ENCODE results near the gene OXT. TPM values are rescaled to one million over a fixed set of nuclear protein-coding genes. Genes with fewer than 3 reads are reported as not detected.
A peak's percentile ranks its signal among the peaks of the same experiment; 100 is the strongest.
"Not testable (repeated sequence)": the region's sequence is repeated elsewhere in the genome, so short reads cannot be mapped to it uniquely, and the experiment has no call there.

OXT gene
- polyA plus RNA-seq, 1 donor, result 5.2 TPM

DNA sequence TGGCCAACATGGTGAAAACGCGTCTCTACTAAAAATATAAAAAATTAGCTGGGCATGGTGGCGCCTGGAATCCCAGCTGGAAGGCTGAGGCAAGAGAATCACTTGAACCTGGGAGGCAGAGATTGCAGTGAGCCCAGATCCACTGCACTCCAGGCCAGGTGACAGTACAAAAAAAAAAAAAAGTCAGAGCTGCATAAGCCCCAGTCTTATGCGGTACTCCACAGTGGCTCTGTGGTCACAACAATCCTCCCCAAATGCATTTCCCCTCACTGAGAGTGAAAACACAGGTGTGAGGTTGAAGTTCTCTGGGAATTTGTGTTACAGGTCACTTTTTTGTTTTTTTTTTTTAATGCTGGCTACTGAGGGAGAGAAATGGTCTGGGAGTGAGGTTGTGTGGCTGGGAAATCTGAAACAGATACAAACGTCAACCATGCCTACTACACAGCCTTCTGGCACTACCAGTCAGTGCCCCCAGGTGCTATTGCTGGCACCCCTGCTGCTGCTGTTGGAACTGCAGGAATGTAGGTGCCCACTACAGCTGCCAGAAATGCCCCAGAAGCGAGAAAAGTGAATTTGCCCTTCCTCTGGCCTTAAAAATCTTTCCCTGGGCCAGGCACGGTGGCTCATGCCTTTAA is 19.9 kb upstream of the OXT start:
- Histone ChIP-seq H3K4me1 (ENCODE audit: control insufficient read depth, insufficient read depth, low read length) (peaks cover 9% of the 10 kb centered on the region), H3K9me3 (ENCODE audit: control insufficient read depth, low read depth, low read length) (no peaks in the 10 kb centered on the region), H3K36me3 (ENCODE audit: control insufficient read depth, insufficient read depth, low read length) (peaks cover 29% of the 10 kb centered on the region), H3K27ac (ENCODE audit: low read length) (no peak overlapping the region), H3K4me3 (ENCODE audit: low read length) (no peak overlapping the region), H3K27me3 (ENCODE audit: control insufficient read depth, insufficient read depth, low read length) (no peaks in the 10 kb centered on the region)
- no peak for DNase-seq
- WGBS (ENCODE audit: insufficient coverage, low lambda C conversion rate), result no CpG with 5 or more reads among the region's 7 CpGs

DNA sequence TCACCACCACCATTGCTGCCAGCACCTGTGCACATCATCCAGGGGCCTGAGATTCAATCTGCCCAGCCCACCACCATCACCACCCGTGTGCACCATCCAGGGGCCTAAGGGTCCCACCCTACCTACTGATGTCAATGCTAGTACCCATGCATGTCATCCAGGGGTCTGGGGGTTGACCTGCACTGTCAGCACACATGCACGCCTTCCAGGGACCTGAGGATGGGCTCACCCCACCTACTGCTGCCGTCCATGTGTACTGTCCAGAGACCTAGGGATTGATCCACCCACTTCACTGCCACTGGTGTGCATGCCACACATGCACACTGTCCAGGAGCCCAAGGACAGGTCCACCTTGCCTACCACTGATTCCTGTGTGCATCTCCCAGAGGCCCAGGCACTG is 11.9 kb upstream of the OXT start:
- Histone ChIP-seq H3K9me3 (ENCODE audit: control insufficient read depth, low read depth, low read length) (no peaks in the 10 kb centered on the region), H3K36me3 (ENCODE audit: control insufficient read depth, insufficient read depth, low read length) (no peaks in the 10 kb centered on the region), H3K27me3 (ENCODE audit: control insufficient read depth, insufficient read depth, low read length) (no peaks in the 10 kb centered on the region), H3K4me1 (ENCODE audit: control insufficient read depth, insufficient read depth, low read length) (no peaks in the 10 kb centered on the region), H3K4me3 (ENCODE audit: low read length) (no peak overlapping the region), H3K27ac (ENCODE audit: low read length) (no peak overlapping the region)
- DNase-seq, result no peak
- no CpG with 5 or more reads among the region's 3 CpGs for WGBS (ENCODE audit: insufficient coverage, low lambda C conversion rate)

DNA sequence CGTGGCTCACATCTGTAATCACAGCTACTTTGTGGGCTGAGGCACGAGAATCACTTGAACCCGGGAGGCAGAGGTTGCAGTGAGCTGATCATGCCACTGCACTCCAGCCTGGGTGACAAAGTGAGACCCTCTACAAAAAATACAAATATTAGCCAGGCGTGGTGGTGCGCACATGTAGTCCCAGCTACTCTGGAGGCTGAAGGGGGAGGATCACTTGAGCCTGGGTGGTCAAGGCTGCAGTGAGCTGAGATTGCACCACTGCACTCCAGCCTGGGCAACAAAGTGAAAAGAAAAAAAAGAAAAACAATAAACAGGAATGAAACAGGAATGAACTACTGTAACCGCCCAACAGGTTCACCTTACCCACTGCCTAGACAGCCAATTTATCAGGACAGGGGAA is 7.3 kb upstream of the OXT start:
- not testable (repeated sequence) for DNase-seq; H3K4me3 ChIP-seq (ENCODE audit: low read length)
- no CpG with 5 or more reads among the region's 6 CpGs for WGBS (ENCODE audit: insufficient coverage, low lambda C conversion rate)

DNA sequence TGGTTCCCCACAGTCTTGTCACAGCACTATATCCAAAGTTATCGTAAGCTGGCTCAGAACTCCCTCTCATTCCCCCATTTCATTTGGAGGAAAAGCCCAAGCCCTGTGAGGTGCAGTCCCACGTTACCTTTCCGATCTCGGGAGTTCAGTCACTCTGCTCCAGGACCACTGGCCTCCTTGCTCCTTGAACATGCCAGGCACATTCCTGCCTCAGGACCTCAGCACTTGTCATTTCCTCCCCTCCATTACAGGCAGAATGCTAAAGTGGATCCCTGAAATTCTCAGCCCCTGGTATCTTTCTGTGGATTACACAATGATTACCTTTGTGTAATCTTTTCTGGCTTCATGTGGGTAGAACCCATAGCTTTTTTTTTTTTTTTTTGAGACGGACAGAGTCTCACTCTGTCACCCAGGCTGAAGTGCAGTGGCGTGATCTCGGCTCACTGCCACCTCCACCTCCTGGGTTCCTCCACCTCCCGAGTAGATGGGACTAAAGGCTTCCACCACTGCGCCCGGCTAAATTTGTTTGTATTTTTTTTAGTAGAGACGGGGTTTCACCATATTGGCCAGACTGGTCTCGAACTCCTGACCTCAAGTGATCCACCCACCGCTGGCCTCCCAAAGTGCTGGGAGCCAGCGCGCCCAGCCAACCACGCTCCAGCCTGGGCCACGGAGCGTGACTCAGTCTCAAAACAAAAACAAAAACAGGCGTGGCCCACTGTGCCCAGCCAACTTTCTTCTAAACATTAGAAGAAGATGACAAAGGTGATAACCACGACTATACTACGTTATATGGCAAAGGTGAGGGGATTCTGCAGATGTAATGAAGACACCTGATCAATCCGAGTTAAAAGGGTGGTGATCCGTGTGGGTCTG is 4.0 kb upstream of the OXT start:
- Histone ChIP-seq H3K27me3 (ENCODE audit: control insufficient read depth, insufficient read depth, low read length) (peaks cover 10% of the 10 kb centered on the region), H3K4me1 (ENCODE audit: control insufficient read depth, insufficient read depth, low read length) (peaks cover 7% of the 10 kb centered on the region), H3K9me3 (ENCODE audit: control insufficient read depth, low read depth, low read length) (peaks cover under 1% of the 10 kb centered on the region), H3K27ac (ENCODE audit: low read length) (no peak overlapping the region), H3K36me3 (ENCODE audit: control insufficient read depth, insufficient read depth, low read length) (no peaks in the 10 kb centered on the region), H3K4me3 (ENCODE audit: low read length) (no peak overlapping the region)
- WGBS (ENCODE audit: insufficient coverage, low lambda C conversion rate), result 79% methylated on average over 4 of the region's 23 CpGs
- no peak for DNase-seq

More for the DNA sequence above, 7.3 kb upstream of the OXT start:
- H3K4me1 ChIP-seq (ENCODE audit: control insufficient read depth, insufficient read depth, low read length); H3K27ac ChIP-seq (ENCODE audit: low read length); H3K36me3 ChIP-seq (ENCODE audit: control insufficient read depth, insufficient read depth, low read length); H3K27me3 ChIP-seq (ENCODE audit: control insufficient read depth, insufficient read depth, low read length); H3K9me3 ChIP-seq (ENCODE audit: control insufficient read depth, low read depth, low read length): not testable (repeated sequence)

DNA sequence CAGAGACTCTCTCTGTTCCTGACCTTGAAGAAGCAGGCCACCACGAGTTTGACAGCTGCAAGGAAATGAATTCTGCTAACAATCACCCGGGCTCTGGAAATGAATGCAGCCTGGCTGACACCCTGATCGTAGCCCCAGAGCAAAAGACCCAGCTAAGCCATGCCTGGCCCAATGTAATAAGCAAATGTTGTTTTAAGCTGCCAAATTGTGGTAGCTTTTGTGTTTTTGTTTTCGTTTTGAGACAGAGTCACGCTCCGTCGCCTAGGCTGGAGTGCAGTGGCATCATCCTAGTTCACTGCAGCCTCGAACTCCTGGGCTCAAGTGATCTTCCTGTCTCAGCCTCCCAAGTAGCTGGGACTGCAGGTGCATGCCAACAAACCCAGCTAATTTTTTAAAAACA is 3.3 kb upstream of the OXT start:
- Histone ChIP-seq H3K36me3 (ENCODE audit: control insufficient read depth, insufficient read depth, low read length) (no peaks in the 10 kb centered on the region), H3K27me3 (ENCODE audit: control insufficient read depth, insufficient read depth, low read length) (peaks cover 15% of the 10 kb centered on the region), H3K9me3 (ENCODE audit: control insufficient read depth, low read depth, low read length) (peaks cover 5% of the 10 kb centered on the region), H3K27ac (ENCODE audit: low read length) (no peak overlapping the region), H3K4me3 (ENCODE audit: low read length) (no peak overlapping the region), H3K4me1 (ENCODE audit: control insufficient read depth, insufficient read depth, low read length) (peaks cover 11% of the 10 kb centered on the region)
- no CpG with 5 or more reads among the region's 8 CpGs for WGBS (ENCODE audit: insufficient coverage, low lambda C conversion rate)
- no peak for DNase-seq

DNA sequence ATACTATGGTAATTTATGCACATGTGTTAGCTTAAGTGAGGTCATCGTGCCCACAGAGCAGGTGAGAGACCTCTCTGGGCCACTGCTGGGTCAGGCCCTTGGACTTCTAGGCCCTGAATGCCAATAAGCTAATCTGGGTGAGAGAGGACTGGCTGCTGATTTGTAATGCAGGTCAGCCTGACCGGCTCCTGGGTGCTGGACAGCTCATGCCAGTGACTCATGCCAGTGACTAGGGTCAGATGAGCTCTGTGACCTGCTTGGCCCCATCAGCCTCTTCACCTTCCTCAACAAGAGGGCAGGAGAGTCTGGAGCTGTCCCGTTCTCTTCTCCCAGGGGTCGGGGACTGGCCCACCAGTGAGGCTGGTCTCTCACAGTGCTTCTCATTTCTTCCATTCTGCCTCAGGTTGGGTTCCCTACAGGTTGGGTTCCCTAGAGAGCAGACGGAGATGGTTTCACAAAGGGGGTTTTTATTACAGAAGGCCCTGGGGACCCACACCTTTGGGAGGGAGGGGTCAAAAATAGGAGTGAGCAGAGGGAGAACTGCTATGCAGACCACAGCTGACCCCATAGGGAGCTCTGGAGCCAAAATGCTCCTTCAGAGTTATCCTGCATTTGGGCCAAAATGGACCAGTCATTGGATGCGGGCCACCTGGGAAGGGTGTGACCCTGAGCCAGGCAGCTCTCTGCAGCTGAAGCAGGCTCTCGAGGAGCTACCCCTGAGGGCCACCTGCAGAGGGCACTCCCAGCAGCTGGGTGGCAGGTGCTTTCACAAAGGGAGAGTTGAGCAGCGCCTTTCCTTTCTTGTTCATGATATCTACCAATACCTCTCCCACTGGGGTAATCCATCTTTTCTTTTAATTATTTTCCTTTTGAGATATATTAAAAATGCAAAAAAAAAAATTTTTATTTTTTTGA is 2.2 kb upstream of the OXT start:
- Histone ChIP-seq H3K27me3 (ENCODE audit: control insufficient read depth, insufficient read depth, low read length) (peaks cover 15% of the 10 kb centered on the region), H3K9me3 (ENCODE audit: control insufficient read depth, low read depth, low read length) (peaks cover 5% of the 10 kb centered on the region), H3K36me3 (ENCODE audit: control insufficient read depth, insufficient read depth, low read length) (no peaks in the 10 kb centered on the region), H3K4me1 (ENCODE audit: control insufficient read depth, insufficient read depth, low read length) (peaks cover 11% of the 10 kb centered on the region), H3K4me3 (ENCODE audit: low read length) (no peak overlapping the region), H3K27ac (ENCODE audit: low read length) (no peak overlapping the region)
- DNase-seq, result no peak
- 83% methylated on average over 1 of the region's 8 CpGs for WGBS (ENCODE audit: insufficient coverage, low lambda C conversion rate)

DNA sequence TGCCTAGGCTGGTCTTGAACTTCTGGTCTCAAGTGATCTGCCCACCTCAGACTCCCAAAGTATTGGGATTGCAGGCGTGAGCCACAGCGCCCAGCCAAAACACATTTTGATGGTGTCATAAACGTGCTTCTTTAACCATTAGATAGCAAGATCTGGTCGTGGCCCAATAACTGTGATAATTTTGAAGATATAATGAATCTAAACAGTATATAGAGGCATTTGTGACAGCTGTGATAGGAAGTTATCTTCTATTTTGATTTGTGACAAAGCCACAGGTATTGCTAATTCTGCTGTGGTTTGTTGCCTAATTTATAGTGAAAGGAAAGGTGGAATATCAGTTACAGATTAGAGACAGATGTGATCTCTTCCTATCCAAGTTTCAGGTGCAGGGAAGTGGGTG is 695 bp upstream of the OXT start:
- H3K27me3 ChIP-seq (ENCODE audit: control insufficient read depth, insufficient read depth, low read length), result peaks cover 15% of the 10 kb centered on the region
- H3K36me3 ChIP-seq (ENCODE audit: control insufficient read depth, insufficient read depth, low read length), result no peaks in the 10 kb centered on the region
- peaks cover 5% of the 10 kb centered on the region for H3K9me3 ChIP-seq (ENCODE audit: control insufficient read depth, low read depth, low read length)
- DNase-seq, result no peak
- no peak overlapping the region for H3K4me3 ChIP-seq (ENCODE audit: low read length)
- no peak overlapping the region for H3K27ac ChIP-seq (ENCODE audit: low read length)
- WGBS (ENCODE audit: insufficient coverage, low lambda C conversion rate), result no CpG with 5 or more reads among the region's 4 CpGs
- peaks cover 15% of the 10 kb centered on the region for H3K4me1 ChIP-seq (ENCODE audit: control insufficient read depth, insufficient read depth, low read length)

DNA sequence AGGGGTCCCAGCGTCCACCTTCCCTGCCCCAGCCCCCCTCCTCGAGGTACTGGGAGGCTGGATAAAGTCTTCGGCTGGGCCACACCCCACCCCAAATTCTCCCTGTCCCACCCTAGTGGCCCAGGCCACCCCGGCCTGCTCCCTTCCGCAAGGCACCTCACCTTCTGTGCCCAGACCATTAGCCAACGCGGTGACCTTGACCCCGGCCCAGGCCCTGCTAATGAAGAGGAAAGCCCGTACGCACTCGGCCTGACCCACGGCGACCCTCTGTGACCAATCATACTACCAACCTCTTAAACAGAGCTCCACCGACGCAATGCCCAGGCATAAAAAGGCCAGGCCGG is 182 bp upstream of the OXT start:
- Histone ChIP-seq H3K9me3 (ENCODE audit: control insufficient read depth, low read depth, low read length) (peaks cover 5% of the 10 kb centered on the region), H3K27ac (ENCODE audit: low read length) (no peak overlapping the region), H3K4me1 (ENCODE audit: control insufficient read depth, insufficient read depth, low read length) (peaks cover 15% of the 10 kb centered on the region), H3K27me3 (ENCODE audit: control insufficient read depth, insufficient read depth, low read length) (peaks cover 15% of the 10 kb centered on the region), H3K36me3 (ENCODE audit: control insufficient read depth, insufficient read depth, low read length) (no peaks in the 10 kb centered on the region), H3K4me3 (ENCODE audit: low read length) (peak overlapping the region; percentile 30)
- no CpG with 5 or more reads among the region's 16 CpGs for WGBS (ENCODE audit: insufficient coverage, low lambda C conversion rate)
- no peak for DNase-seq

DNA sequence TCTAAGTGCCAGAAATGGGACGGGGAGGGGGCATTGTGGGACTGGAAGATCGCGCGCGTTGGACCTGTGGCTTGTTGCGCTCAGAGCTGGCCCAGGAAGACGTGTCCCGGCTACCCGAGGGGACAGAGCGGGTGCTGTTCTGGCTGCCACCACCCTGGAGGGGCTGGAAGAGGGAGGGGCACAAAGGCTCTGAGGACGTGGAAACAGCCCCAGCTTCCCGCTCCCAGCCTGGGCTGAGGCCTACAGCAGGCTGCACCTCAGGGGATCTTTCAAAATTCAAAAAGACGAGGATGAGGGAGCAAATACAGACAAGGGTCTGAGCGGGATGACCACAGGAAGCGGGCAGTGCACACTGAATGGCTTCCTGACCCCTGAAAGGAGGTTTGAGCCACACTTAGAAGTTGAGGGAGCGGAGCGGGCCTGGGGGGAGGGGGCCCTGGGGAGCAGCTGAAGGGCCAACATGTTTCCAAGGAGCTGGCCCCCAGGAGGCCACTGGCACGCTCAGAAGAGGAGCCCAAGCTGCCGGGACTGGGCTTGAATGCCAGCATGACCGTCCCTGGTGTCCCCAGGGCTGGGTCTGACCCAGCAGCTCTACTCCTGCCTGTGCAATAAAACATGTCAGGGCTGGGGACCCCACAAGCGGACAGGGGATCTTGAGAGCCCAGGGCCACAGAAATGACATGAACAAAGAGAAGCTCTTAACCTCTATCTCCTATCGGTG is 1.3 kb downstream of the OXT start:
- WGBS (ENCODE audit: insufficient coverage, low lambda C conversion rate), result no CpG with 5 or more reads among the region's 22 CpGs
- peaks cover 5% of the 10 kb centered on the region for H3K9me3 ChIP-seq (ENCODE audit: control insufficient read depth, low read depth, low read length)
- no peaks in the 10 kb centered on the region for H3K36me3 ChIP-seq (ENCODE audit: control insufficient read depth, insufficient read depth, low read length)
- peaks cover 15% of the 10 kb centered on the region for H3K27me3 ChIP-seq (ENCODE audit: control insufficient read depth, insufficient read depth, low read length)
- no peak overlapping the region for H3K27ac ChIP-seq (ENCODE audit: low read length)
- H3K4me3 ChIP-seq (ENCODE audit: low read length), result peak overlapping the region; percentile 30
- peaks cover 15% of the 10 kb centered on the region for H3K4me1 ChIP-seq (ENCODE audit: control insufficient read depth, insufficient read depth, low read length)
- no peak for DNase-seq

DNA sequence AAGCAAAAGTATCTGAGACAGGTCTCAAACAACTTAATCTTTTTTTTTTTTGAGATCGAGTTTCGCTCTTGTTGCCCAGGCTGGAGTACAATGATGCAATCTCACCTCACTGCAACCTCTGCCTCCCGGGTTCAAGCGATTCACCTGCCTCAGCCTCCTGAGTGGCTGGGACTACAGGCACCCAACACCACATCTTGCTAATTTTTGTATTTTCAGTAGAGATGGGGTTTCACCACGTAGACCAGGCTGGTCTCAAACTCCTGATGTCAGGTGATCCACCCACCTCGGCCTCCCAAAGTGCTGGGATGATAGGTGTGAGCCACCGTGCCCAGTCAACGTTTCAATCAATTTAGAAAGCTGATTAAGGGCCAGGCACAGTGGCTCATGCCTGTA is 1.8 kb downstream of the OXT start:
- not testable (repeated sequence) for H3K27ac ChIP-seq (ENCODE audit: low read length); H3K9me3 ChIP-seq (ENCODE audit: control insufficient read depth, low read depth, low read length); H3K36me3 ChIP-seq (ENCODE audit: control insufficient read depth, insufficient read depth, low read length); H3K4me3 ChIP-seq (ENCODE audit: low read length); DNase-seq
- Histone ChIP-seq H3K4me1 (ENCODE audit: control insufficient read depth, insufficient read depth, low read length) (peaks cover 15% of the 10 kb centered on the region), H3K27me3 (ENCODE audit: control insufficient read depth, insufficient read depth, low read length) (peaks cover 15% of the 10 kb centered on the region)
- WGBS (ENCODE audit: insufficient coverage, low lambda C conversion rate), result no CpG with 5 or more reads among the region's 8 CpGs
